GM12878 (cell line): ENCODE data around the gene KRTAP12-4.

Source experiments
- BCL3 ChIP-seq: IDR thresholded peaks from 2 replicates; pipeline ENCODE4 v1.6.1; 2011; ENCODE audit warnings: borderline replicate concordance, low read depth, mild to moderate bottlenecking, moderate library complexity, low read length; ENCODE audit not compliant: insufficient read depth, poor library complexity, severe bottlenecking
- CHD2 ChIP-seq: IDR thresholded peaks from 2 replicates; pipeline ENCODE4 v1.6.1; 2011; ENCODE audit warnings: low read depth, low read length, improper control_type of control experiment, borderline replicate concordance
- CTCF ChIP-seq, 3 experiments: IDR thresholded peaks in 2 of 3; conservative IDR thresholded peaks in 1 of 3; 2 replicates each; pipeline ENCODE4 v1.5.1; 2011; ENCODE audit warnings: low read depth in 3 of 3, low read length in 3 of 3, mild to moderate bottlenecking in 3 of 3, control low read depth in 2 of 3, moderate library complexity in 2 of 3, inconsistent platforms in 1 of 3, mixed read lengths in 1 of 3; ENCODE audit not compliant: control insufficient read depth in 2 of 3, insufficient read depth in 1 of 3; ENCODE audit errors: extremely low read depth in 1 of 3
- ELK1 ChIP-seq: IDR thresholded peaks from 2 replicates; pipeline ENCODE4 v1.6.1; 2012; ENCODE audit warnings: low read depth, low read length, improper control_type of control experiment
- IRF3 ChIP-seq: fragments of 450-650 bp; IDR thresholded peaks from 2 replicates; pipeline ENCODE4 v1.6.1; 2014; ENCODE audit warnings: mild to moderate bottlenecking
- MTA2 ChIP-seq: fragments of 450-650 bp; IDR thresholded peaks from 2 replicates; pipeline ENCODE4 v1.6.1; 2016; ENCODE audit warnings: low read depth, mild to moderate bottlenecking, moderate library complexity
- NRF1 ChIP-seq: conservative IDR thresholded peaks from 2 replicates; pipeline ENCODE4 v1.6.1; 2011; ENCODE audit warnings: mild to moderate bottlenecking, low read depth, low read length, improper control_type of control experiment
- POLR2A ChIP-seq: IDR thresholded peaks from 2 replicates; pipeline ENCODE4 v1.6.1; 2011; ENCODE audit warnings: low read depth, mild to moderate bottlenecking, low read length
- POU2F2 ChIP-seq: IDR thresholded peaks from 3 replicates; pipeline ENCODE4 v1.6.1; 2011; ENCODE audit warnings: low read depth, mild to moderate bottlenecking, low read length, borderline replicate concordance
- RBBP5 ChIP-seq: fragments of 200-600 bp; sonication (generic); conservative IDR thresholded peaks from 2 replicates; pipeline ENCODE4 v1.6.1; 2016
- ZBTB4 ChIP-seq: fragments of 450-650 bp; formaldehyde crosslinking; IDR thresholded peaks from 2 replicates; pipeline ENCODE4 v1.4.0; 2022; ENCODE audit warnings: mild to moderate bottlenecking, moderate library complexity

- TF ChIP-seq ZBTB4 (CRISPR knock-in tag) (no peak), POLR2A (no peak), CTCF (IDR thresholded peaks at IDR 0.05 in 2 of 3, conservative IDR thresholded peaks at IDR 0.05 in 1 of 3; ENCODE audit: control insufficient read depth in 2 of 3, extremely low read depth in 1 of 3, insufficient read depth in 1 of 3, low read depth in 3 of 3, low read length in 3 of 3) (no peak), RBBP5 (no peak), CHD2 (no peak), BCL3 (no peak), ELK1 (no peak), NRF1 (no peak), POU2F2 (no peak), MTA2 (no peak), IRF3 (no peak)
Observed at GRCh38 chr21:44691686-44692085, 37.2 kb upstream of the KRTAP12-4 start.
